Left forelimb (tissue), 1 donor: ENCODE measurements around the gene TACR2.
"Not testable (repeated sequence)": the region's sequence is repeated elsewhere in the genome, so short reads cannot be mapped to it uniquely, and the experiment has no call there.

Experiments used
- DNase-seq: peaks from one replicate; pipeline ENCODE4 v3.0.0-alpha.2; 2018; ENCODE audit warnings: low spot score

The TACR2 gene

GRCh38 chr10:69450395-69450794 is 33.7 kb upstream of the TACR2 start:
- DNase-seq: not testable (repeated sequence)

- no peak for DNase-seq
Measured at GRCh38 chr10:69449841-69450240, 33.1 kb upstream of the TACR2 start.

GRCh38 chr10:69446650-69447151 is 30.0 kb upstream of the TACR2 start:
- no peak for DNase-seq

GRCh38 chr10:69446229-69446628 is 29.5 kb upstream of the TACR2 start:
- DNase-seq: no peak

GRCh38 chr10:69445041-69445440 is 28.3 kb upstream of the TACR2 start:
- no peak for DNase-seq

- DNase-seq: no peak
Measured at GRCh38 chr10:69443354-69443753, 26.6 kb upstream of the TACR2 start.

- no peak for DNase-seq
Measured at GRCh38 chr10:69439813-69440506, 23.2 kb upstream of the TACR2 start.

GRCh38 chr10:69439350-69439739 is 22.6 kb upstream of the TACR2 start:
- peak; percentile 80 for DNase-seq

GRCh38 chr10:69438536-69439349 is 22.0 kb upstream of the TACR2 start:
- no peak for DNase-seq

GRCh38 chr10:69437321-69438259 is 20.9 kb upstream of the TACR2 start:
- DNase-seq: no peak

GRCh38 chr10:69435966-69436520 is 19.3 kb upstream of the TACR2 start:
- DNase-seq: no peak

GRCh38 chr10:69434926-69435325 is 18.2 kb upstream of the TACR2 start:
- DNase-seq: no peak

GRCh38 chr10:69434169-69434568 is 17.5 kb upstream of the TACR2 start:
- no peak for DNase-seq

GRCh38 chr10:69428165-69428564 is 11.4 kb upstream of the TACR2 start:
- DNase-seq: no peak

GRCh38 chr10:69426376-69426727 is 9.6 kb upstream of the TACR2 start:
- DNase-seq: no peak

- no peak for DNase-seq
Measured at GRCh38 chr10:69425511-69426298, 9.0 kb upstream of the TACR2 start.

- no peak for DNase-seq
Measured at GRCh38 chr10:69425041-69425440, 8.3 kb upstream of the TACR2 start.

- DNase-seq: no peak
Measured at GRCh38 chr10:69422676-69423075, 6.0 kb upstream of the TACR2 start.

- no peak for DNase-seq
Measured at GRCh38 chr10:69421611-69422308, 5.0 kb upstream of the TACR2 start.

- DNase-seq: no peak
Measured at GRCh38 chr10:69419744-69420126, 3.0 kb upstream of the TACR2 start.
